Measurements from ENCODE around the gene BCR.

BCR gene

DNA sequence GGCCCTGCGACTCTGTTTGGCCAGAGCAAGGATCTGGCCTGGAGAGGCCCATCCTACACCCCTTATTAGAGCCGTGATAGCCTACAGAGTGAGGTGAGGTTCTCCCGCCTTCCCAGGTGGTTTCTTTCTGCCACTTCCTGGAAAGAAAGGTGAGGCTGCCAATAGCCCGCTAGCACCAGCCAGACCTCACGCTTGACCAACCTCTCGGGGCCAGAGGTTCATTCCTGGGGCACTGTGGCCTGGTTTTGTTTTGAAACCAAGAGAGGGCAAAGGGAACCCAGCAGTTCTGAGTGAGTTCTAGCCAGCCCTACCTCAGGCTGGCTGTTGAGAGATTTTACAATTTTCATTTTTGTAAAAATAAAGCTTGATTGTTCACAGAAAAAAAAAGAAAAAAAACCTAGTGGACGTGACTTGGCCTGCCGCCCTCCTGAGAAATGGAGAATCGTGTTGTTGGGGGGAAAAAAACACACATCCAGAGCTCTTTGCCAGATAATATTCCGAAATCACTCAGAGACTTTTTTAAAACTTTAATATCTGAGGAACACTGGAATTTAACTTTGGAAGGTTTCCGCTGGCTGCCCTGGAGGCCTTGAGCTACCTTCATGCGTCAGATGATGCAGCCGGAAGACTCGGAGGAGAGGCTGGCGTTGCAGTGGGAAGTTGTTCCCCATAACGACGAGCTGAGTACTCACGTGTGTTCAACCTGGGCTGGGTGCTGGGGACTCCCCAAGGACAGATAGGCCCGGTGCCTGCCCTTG, 84.5 kb downstream of the BCR start:
- DNase-seq (ENCODE audit: low read depth, low spot score): no peak

DNA sequence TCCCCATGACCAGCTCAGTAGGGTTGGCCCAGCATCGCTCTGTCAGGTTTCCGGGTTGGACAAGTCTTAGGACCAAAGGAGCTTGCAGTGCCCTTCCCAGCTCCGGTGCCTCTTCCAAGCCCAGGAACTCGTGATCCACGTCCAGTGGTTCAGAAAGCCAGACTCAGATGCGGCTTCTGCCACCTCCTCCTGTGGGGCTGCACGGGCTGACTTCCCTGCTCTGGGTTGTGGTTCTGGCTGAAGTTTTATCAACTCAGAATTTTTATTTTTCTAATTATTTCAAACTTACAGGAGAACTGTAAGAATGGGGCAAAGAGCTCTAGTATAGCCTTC, 85.0 kb downstream of the BCR start:
- DNase-seq (ENCODE audit: low read depth, low spot score): no peak
- no peak overlapping the region for H3K4me3 ChIP-seq (ENCODE audit: low read length)

More for the DNA sequence above, 84.5 kb downstream of the BCR start:
- H3K4me3 ChIP-seq (ENCODE audit: low read length): no peak overlapping the region

DNA sequence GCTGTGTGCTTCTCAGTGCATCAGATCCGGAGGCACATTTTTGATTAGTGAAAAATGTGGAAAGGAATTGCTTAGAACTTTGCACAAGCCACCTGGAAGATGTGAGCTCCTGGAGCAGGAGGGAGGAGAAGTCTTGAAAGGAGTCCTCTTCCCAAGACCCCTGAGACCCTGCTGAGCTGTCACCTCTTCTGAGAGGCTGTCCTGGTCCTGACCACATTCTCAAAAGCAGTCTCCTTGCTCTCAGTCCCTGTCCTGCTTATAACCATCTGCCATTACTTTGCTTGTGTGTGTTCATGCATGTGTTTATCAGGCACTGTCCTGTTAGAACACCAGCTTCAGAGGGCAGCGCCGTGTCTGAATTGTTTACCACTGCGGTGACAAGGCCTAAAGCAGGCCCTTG, 86.5 kb downstream of the BCR start:
- DNase-seq (ENCODE audit: low read depth, low spot score): no peak
- H3K4me3 ChIP-seq (ENCODE audit: low read length): no peak overlapping the region

DNA sequence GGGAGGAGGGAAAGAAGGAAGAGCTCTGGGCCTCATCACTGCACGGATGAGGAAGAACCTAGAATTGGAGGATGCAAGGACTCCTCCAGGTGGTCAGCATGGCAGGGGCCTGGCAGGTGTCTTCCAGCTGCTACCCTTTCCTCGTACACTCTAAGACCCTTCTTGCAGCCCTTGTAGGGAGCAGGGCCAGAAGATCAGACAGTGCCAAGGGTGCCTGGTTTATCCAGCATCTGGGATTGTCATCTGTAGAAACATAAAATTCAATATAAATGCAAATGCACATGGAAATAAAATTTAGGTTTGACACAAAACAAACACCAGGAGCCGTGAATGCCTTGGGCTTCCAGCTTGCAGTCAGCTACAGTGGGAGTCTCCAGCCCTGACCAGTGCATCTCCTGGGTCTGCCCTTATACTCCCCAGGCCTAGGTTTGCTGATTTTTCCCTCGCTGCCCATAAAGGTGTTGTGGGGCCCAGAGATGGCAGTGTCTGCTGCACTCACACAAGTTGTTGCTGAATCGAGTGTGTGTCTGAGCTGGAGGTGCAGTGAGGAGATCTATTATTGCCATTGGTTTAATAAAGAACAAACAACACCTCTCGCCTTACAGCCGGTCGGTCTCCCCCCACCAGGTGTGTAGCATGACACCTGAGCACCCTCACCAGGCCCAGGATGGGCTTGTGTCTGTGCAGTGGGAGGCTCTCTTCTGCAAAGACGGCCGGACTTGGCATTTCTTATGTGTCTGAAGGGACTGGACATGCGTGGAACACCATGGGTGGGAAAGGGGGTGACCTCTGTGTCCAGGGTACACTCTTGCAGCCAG, 87.1 kb downstream of the BCR start:
- no peak for DNase-seq (ENCODE audit: low read depth, low spot score)
- no peak overlapping the region for H3K4me3 ChIP-seq (ENCODE audit: low read length)

DNA sequence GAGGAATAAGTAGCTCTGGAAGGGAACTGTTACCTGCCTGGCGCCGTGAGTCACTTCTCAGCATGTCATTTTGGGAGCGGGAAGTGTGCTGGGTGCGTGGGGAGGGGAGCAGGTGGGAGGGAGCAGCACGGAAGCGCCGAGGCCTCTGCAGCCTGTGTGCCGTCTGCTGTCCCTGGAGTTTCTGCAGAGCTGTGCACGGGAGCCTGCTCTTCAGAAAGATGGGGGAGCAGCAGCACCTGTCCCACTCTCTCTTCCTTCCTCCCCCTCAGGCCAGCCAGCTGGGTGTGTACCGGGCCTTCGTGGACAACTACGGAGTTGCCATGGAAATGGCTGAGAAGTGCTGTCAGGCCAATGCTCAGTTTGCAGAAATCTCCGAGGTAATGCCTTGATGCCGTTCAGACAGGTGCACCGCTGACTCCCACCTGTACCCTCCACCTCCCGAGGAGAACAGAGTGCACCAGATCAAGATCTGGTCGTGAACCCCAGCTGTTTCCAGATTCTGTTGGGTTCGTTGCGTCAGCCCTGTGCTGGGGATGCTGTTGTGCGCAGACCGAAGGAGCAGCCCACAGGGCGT, 87.9 kb downstream of the BCR start:
- DNase-seq (ENCODE audit: low read depth, low spot score): no peak
- no peak overlapping the region for H3K4me3 ChIP-seq (ENCODE audit: low read length)

DNA sequence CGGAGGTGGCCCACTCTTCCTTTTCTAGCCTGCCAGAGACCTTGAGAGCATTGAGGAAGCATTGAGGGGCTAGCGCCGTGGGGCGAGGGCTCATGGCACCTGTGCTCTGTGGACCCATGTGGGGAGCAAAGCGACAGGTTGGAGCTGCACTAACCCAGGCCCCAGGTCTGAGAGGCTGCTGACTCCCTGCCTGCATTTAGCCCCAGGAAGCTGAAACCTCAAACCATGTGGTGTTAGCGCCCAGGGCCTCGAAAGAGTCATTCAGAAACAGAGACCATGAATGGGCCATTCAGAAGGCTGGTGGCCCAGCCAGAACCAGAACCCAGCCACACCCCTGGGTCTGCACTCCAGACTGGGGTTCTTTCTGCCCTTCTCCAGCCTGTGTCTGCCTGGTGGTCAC, 88.6 kb downstream of the BCR start:
- no peak overlapping the region for H3K4me3 ChIP-seq (ENCODE audit: low read length)
- no peak for DNase-seq (ENCODE audit: low read depth, low spot score)

DNA sequence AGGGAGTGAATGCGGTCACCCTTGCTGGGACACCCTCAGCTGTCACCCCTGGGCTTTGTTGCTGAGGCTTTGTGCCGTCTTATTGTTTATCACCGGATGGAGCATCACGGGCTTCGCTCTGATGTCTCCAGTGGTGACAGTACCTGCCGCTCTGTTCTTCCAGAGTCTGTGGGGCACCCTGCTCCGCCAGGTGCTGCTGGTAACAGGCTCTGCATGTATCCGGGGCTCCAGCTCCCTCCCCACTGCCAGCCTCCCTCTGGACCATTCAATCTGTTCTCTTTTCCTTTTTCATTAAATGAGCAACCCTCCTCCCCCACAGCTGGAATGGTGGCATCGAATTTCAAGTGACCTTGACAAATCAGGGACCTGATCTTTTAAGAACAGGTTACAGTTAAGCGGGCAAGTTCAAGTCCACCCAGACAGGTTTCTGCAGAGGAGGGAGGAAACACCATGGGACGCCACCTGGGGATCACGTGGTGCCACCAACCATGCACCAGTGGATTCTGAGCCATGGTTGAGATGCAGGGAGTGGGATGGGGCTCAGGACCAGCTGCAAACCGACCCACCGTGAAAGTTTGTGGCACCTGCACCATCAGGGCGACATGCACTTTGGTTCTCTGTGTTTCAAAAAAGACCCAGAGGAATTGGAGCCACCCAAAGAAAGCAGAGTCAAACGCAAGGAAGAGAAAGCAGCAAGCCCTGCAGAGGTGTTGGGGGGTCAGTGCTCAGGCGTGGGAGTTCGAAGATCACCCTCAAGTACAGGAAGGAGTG, 89.3 kb downstream of the BCR start:
- DNase-seq (ENCODE audit: low read depth, low spot score): no peak
- no peak overlapping the region for H3K4me3 ChIP-seq (ENCODE audit: low read length)

DNA sequence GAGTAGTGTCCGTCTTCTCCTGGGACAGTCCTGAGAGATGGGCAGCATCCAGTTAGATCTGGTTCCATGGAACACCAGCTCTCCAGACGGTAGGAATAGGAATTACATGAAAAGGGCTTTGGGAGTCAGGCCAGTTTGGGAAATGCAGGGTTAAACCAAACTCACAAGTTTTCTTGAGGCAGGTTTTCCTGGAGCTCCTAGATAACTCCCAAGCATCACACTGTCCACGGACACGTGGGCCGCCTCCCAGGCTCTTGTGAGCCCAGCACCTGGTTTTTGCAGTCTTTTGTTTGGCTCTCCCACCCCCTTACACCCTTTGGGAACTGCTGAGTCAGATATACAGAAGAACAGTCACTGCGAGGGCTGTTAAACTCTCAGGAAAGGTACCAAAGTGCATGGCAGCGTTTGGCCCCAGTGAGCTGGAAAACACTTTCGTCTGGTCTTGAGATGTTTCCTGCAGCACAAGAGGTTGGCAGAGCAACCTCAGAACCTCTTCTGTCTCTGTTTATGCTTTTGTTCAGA, 90.0 kb downstream of the BCR start:
- DNase-seq (ENCODE audit: low read depth, low spot score): no peak
- H3K4me3 ChIP-seq (ENCODE audit: low read length): no peak overlapping the region

DNA sequence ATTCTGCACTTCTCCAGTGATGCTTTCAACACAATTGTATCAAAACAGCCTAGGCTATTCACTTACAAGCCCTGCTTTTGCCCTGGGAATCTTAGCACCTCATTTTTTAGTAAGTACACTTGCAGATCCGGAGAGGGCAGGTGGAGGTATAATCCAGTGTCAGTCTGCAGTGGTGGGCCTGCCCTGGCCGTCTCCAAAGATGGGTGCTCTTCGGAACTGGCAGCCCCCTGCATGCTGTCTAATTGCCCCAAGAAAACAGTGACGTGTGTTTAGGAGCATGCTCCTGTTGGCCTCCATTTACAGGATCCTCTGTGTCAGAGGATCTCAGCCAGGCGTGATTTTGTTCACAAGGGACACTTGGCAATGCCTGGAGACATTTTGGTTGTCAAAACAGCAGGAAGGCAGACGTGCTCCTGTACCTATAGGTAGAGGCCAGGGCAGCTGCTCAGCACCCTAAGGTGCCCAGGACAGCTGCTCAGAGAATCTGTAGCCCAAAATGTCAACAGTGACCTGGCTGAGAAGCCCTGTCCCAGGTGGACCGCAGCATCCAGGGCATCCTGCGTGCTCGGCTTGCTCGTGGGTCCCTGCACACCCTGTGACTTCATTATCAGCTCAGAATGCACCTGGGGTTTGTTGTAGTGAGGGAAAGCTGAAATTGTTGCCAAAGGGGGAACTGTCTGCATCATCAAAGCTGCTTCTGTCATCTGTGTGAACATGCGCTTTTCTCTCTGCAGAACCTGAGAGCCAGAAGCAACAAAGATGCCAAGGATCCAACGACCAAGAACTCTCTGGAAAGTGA, 90.7 kb downstream of the BCR start:
- no peak overlapping the region for H3K4me3 ChIP-seq (ENCODE audit: low read length)
- no peak for DNase-seq (ENCODE audit: low read depth, low spot score)

DNA sequence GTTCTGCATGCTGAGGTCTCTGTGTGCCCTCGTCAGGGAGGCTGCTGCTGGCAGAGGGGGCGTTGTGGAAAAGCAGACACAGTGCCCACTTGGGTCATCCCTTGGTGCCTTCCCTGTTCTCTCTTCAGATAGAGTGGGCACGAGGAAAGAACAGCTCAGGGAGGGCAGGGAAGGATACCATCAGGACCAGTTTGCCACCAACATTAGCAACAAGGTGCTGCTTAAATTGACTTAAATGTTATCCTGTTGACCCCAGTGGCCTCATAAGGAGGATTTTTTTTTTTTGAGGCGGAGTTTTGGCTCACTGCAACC, 91.2 kb downstream of the BCR start:
- DNase-seq (ENCODE audit: low read depth, low spot score): no peak

DNA sequence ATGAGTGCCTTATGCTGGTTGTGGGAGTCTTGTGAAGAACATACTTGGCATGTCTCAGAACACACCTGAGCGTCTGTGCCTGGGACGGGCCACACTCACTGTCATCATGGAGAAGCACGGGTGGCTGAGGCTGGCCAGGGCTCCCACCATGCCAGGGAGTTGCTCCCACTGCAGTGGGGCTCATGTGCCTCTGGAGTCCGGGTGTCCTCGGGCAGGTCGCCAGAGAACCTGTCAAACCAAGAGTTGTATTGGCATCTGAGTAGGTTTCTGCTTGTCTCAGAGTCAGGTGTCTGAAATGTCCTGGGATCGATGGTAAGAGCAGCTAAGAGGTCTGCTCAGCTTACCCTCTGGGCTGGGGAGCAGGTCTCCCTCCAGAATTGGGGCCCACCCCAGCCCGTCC, 92.1 kb downstream of the BCR start:
- no peak for DNase-seq (ENCODE audit: low read depth, low spot score)

More for the DNA sequence above, 91.2 kb downstream of the BCR start:
- H3K4me3 ChIP-seq (ENCODE audit: low read length): no peak overlapping the region

DNA sequence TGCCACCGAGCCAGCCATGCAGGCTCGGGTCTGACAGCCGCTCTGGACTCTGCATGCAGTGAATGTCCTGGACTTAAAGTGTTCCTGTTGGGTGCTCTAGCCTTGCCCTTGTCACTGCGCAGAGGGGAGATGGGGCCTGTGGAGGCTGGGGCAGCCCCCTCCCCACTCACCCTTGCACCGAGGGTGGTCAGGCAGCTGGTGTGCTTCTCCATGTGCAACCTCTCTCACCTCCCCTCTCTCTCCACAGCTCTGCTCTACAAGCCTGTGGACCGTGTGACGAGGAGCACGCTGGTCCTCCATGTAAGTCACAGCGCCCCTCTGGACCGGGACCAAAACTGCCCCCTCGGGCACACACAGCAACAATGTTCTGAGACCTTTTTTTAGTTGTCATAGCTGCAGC, 92.5 kb downstream of the BCR start:
- no peak for DNase-seq (ENCODE audit: low read depth, low spot score)
- no peak overlapping the region for H3K4me3 ChIP-seq (ENCODE audit: low read length)

More for the DNA sequence above, 92.1 kb downstream of the BCR start:
- H3K4me3 ChIP-seq (ENCODE audit: low read length): no peak overlapping the region

DNA sequence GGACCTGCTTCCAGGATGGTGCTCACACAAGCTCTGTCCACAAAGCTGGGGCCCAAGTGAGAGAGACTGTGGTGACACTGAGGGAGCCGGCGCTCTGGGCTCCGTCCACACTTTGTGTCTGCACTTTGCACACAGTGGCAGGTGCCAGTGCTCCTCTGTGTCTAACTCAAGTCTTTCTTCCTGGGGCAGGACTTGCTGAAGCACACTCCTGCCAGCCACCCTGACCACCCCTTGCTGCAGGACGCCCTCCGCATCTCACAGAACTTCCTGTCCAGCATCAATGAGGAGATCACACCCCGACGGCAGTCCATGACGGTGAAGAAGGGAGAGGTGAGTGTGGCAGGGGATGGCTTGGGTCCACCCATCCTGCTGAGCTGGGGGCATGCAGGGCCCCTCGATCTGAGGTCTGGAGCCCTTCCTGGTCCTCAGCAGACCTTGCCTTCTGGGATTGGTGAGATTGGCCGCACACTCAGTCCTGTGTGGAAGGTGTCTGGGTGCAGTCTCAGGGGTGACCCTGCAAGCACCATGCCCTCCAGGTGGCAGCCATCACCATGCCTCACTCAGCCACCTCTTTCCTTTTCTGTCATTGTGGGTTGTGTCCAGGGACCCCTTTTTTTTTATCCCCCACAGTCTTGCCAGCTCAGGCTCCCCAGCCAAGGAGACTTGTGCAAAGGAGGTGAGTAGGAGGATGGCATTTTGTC, 93.3 kb downstream of the BCR start:
- no peak overlapping the region for H3K4me3 ChIP-seq (ENCODE audit: low read length)
- DNase-seq (ENCODE audit: low read depth, low spot score): no peak

DNA sequence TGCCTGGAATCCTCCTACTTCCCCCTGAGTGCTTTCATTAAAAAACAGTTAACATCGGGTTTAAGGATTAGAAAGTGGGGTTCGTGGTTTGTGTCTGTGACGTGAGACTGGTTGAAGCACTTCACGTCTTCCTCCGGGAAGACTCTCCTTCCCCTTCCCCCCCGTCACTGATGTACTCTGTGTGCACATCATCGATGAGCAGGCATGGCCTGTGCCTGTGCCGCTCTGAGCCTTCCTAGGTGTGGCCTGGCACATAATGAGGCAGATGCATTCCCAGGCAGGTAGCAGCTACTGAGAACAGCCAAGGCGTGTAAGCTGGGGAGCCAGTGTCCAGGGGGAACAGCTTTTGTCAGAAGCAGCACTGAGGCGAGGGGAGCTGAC, 93.8 kb downstream of the BCR start:
- H3K4me3 ChIP-seq (ENCODE audit: low read length): no peak overlapping the region
- no peak for DNase-seq (ENCODE audit: low read depth, low spot score)

DNA sequence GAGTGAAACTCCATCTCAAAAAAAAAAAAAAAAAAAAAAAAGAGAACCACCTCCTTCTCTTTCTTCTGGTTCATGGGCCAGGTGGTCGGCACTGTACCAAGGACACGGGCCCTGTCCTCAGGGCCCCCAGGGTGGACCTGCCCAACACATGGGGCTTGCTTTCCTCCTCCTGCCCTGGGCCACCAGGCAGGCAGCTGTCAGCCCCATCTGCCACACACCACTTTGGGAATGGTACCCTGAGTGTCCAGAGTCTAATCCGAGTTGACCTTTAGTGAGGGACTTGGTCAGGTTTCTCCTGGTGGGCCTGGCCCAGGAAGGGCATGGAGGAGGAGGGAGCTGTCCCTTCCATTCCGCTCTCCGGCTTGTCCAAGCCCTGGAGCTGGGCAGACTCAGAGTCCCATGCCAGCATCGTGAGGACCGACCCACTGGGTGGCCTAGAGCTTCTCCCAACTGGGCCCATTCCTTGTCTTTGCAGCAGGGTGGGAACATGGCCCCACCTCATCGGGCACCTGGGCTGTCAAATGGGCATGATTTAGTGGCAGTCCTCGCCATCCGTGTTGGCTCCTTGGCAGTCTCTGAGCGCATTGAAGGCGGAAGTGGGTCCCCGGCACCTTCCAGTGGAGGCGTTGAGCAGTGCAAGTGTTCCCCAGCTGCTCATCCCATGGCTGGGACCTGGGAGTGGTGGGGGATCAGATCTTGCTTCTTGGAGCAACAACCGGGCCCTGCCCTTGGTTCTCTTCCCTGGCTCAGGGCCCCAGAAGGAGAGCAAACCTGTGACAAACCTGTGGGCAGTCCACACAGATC, 94.8 kb downstream of the BCR start:
- no peak for DNase-seq (ENCODE audit: low read depth, low spot score)
- H3K4me3 ChIP-seq (ENCODE audit: low read length): no peak overlapping the region

DNA sequence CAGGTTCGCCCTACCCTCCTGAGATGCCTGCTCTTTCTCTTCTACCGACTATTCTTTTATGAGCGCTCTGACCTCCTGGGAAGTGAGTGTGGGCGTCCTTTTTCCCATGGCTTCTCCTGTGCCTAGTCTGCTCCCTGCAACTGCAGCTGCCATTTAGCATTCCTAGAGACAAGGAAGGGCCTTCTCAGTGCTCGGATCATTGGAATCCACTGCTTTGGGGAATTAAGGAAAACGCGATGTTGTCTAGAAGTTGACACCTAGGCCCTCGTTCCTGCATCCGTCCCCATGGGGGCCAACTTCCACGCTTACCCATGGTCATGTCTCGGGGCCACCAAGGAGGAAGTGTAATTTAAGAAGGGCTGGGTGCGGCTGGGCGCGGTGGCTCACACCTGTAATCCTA, 95.4 kb downstream of the BCR start:
- DNase-seq (ENCODE audit: low read depth, low spot score): no peak
- H3K4me3 ChIP-seq (ENCODE audit: low read length): no peak overlapping the region

DNA sequence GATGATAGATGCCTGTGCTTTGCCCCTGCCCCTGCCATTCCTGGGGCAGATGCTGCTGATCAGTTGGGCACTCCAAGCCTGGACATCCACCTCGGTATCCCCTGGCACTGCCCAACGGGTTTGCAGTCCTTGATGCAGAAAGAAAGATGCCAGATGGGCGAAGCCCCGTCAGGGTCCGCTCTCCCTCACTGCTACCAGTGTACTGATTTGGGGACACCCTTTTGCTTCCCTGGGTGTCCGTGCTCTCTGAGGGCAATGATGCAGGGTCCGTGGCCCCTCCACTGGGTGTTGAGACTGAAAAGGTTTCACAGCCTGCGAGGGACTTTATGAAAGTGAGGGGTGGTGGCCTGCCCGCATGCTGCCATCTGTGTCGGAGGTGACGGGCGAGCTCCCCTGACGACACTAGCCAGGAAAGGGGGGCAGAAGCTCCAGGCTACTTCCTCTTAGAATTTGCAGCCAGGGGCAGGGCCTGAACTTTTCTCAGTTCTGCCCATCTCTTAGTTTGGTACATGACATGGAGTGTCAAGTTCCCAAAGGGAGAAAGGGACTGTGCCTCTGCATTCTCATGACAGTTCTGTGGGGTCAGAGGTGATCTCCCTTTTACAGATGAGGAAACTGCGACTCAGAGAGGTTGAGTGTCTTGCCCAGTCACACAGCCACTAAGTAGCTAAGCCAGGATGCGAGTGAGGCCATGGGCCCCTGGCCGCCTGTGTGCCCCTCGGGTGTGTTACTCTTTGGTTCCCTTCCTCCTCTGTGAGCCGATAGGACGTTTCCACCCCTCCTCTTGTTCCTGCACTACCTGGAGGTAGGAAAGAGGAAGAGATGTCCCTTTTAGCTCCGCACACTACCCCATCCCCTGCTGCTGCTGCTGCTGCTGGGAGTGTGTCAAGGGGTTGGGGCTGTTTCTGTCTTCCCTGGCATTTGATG, 96.6 kb downstream of the BCR start:
- H3K4me3 ChIP-seq (ENCODE audit: low read length): no peak overlapping the region
- DNase-seq (ENCODE audit: low read depth, low spot score): no peak

Measured in Jurkat, Clone E6-1 (cell line).